Parathyroid adenoma (tissue), 2 donors: Measurements from ENCODE around the gene ZBTB20.

Source experiments
- H2AFZ ChIP-seq: fragments of 300-600 bp; sonication (generic); one replicate; pipeline ENCODE4 v1.7.0; 2017; ENCODE audit warnings: antibody characterized with exemption, mild to moderate bottlenecking
- H3K27ac ChIP-seq: fragments of 300-600 bp; sonication (generic); one replicate; pipeline ENCODE4 v1.7.0; 2017
- H3K27me3 ChIP-seq: fragments of 300-600 bp; sonication (generic); one replicate; pipeline ENCODE4 v1.7.0; 2017; ENCODE audit warnings: low read length; ENCODE audit not compliant: control insufficient read depth, insufficient read depth
- H3K36me3 ChIP-seq: fragments of 300-600 bp; sonication (generic); one replicate; pipeline ENCODE4 v1.7.0; 2017; ENCODE audit warnings: low read length; ENCODE audit not compliant: control insufficient read depth, insufficient read depth
- H3K4me1 ChIP-seq: fragments of 300-600 bp; sonication (generic); one replicate; pipeline ENCODE4 v1.7.0; 2017; ENCODE audit warnings: control low read depth
- H3K4me2 ChIP-seq: fragments of 300-600 bp; sonication (generic); one replicate; pipeline ENCODE4 v1.7.0; 2017; ENCODE audit warnings: low read length
- H3K4me3 ChIP-seq: fragments of 300-600 bp; sonication (generic); one replicate; pipeline ENCODE4 v1.7.0; 2017; ENCODE audit warnings: low read depth, low read length
- H3K79me2 ChIP-seq: fragments of 300-600 bp; sonication (generic); one replicate; pipeline ENCODE4 v1.7.0; 2017; ENCODE audit warnings: control low read depth
- H3K9ac ChIP-seq: fragments of 300-600 bp; sonication (generic); one replicate; pipeline ENCODE4 v1.7.0; 2017; ENCODE audit warnings: mild to moderate bottlenecking
- H3K9me3 ChIP-seq: fragments of 300-600 bp; sonication (generic); one replicate; pipeline ENCODE4 v1.7.0; 2017; ENCODE audit warnings: low read length; ENCODE audit not compliant: control insufficient read depth
- TF ChIP-seq, protein P1 (sequence below): fragments of 300-600 bp; sonication (generic); IDR thresholded peaks from one replicate; pipeline ENCODE4 v1.7.0; 2017; ENCODE audit warnings: antibody characterized with exemption, mild to moderate bottlenecking
- donor health status: primary hyperparathyroidism.

The ZBTB20 gene

DNA sequence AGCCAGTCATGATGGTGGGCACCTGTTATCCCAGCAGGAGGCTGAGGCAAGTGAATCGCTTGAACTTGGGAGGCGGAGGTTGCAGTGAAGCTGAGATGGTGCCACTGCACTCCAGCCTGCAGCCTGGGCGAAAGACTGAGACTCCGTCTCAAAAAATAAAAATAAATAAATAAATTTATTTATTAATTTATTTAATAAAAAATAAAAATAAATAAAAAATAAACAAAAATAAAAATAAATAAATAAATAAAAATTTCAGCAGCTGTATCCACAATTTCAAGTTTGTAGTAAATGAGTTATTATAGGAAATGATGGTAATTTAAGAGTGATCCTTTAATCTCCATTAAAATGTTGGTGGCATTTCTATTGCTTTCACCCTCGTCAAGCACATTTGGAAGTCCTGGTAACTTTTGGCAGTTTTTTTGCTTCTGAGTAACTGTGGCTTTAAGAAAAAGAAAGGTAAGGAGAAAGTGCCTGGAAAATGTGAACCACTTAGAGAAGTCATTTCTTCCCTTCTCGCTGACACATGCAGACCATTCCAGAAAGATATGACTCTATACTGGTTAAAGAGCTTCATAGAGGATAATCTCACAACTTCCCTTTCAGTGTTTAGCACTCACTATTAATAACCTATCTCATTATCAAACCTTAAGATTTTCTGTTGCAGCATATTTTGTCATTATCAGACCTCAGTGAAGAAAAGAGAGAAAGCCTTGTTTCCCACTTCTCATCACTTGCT, 556.6 kb downstream of the ZBTB20 start:
- TF ChIP-seq, protein P1, sequence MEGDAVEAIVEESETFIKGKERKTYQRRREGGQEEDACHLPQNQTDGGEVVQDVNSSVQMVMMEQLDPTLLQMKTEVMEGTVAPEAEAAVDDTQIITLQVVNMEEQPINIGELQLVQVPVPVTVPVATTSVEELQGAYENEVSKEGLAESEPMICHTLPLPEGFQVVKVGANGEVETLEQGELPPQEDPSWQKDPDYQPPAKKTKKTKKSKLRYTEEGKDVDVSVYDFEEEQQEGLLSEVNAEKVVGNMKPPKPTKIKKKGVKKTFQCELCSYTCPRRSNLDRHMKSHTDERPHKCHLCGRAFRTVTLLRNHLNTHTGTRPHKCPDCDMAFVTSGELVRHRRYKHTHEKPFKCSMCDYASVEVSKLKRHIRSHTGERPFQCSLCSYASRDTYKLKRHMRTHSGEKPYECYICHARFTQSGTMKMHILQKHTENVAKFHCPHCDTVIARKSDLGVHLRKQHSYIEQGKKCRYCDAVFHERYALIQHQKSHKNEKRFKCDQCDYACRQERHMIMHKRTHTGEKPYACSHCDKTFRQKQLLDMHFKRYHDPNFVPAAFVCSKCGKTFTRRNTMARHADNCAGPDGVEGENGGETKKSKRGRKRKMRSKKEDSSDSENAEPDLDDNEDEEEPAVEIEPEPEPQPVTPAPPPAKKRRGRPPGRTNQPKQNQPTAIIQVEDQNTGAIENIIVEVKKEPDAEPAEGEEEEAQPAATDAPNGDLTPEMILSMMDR: no peak
- Histone ChIP-seq H3K4me1 (peaks cover under 1% of the 10 kb centered on the region), H3K36me3 (no peaks in the 10 kb centered on the region), H3K4me3 (no peak overlapping the region), H3K9me3 (no peaks in the 10 kb centered on the region), H3K79me2 (no peaks in the 10 kb centered on the region), H2AFZ (no peak overlapping the region), H3K27me3 (no peaks in the 10 kb centered on the region), H3K27ac (no peak overlapping the region), H3K4me2 (no peak overlapping the region), H3K9ac (no peak overlapping the region)

DNA sequence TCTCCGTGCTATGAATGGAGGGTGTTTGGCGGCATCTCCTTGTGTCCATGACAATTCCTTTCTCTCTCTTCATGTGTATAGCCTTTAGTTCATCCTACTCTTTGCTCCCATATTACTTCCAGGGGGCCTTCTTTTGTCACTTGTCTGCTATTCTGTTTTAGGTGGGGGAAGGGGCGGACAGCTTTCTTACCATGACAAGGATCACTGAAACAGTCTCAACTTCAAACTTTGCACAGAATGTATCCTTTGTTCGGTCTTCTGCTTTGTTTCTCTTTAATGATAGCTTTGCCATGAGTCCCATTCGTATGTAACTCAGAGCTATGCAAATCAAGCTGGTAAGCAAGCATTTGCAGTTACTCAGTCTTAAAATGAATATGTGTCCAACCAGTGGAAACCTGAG, 559.1 kb downstream of the ZBTB20 start:
- Histone ChIP-seq H3K27ac (no peak overlapping the region), H3K27me3 (no peaks in the 10 kb centered on the region), H3K4me3 (no peak overlapping the region), H2AFZ (no peak overlapping the region), H3K9ac (no peak overlapping the region), H3K79me2 (no peaks in the 10 kb centered on the region), H3K4me2 (no peak overlapping the region), H3K9me3 (no peaks in the 10 kb centered on the region), H3K4me1 (no peaks in the 10 kb centered on the region), H3K36me3 (no peaks in the 10 kb centered on the region)
- TF ChIP-seq, protein P1: no peak

DNA sequence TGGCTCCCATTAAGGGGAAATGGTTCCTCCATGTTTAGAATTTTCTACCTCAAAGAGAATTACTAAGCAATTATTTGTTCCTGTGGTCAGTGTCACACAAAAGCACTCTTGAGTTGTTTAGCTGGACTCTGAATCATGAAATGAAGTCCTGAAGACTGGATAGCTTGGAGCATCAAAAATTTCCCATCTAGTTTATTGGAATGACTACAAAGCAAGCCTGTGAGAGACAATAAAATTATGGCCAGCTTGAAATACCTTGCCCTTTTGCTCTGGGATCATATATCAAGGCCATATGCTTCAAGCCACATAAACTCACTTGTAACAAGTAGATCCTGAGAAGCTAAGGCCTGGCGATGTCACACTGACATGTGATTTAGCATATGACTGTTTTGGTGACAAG, 561.0 kb downstream of the ZBTB20 start:
- H3K36me3 ChIP-seq: no peaks in the 10 kb centered on the region
- H3K4me2 ChIP-seq: no peak overlapping the region
- H3K9me3 ChIP-seq: no peaks in the 10 kb centered on the region
- H3K27me3 ChIP-seq: no peaks in the 10 kb centered on the region
- TF ChIP-seq, protein P1: no peak
- no peak overlapping the region for H3K4me3 ChIP-seq
- H3K4me1 ChIP-seq: no peaks in the 10 kb centered on the region
- no peak overlapping the region for H3K27ac ChIP-seq
- H2AFZ ChIP-seq: no peak overlapping the region
- H3K79me2 ChIP-seq: no peaks in the 10 kb centered on the region
- H3K9ac ChIP-seq: no peak overlapping the region

DNA sequence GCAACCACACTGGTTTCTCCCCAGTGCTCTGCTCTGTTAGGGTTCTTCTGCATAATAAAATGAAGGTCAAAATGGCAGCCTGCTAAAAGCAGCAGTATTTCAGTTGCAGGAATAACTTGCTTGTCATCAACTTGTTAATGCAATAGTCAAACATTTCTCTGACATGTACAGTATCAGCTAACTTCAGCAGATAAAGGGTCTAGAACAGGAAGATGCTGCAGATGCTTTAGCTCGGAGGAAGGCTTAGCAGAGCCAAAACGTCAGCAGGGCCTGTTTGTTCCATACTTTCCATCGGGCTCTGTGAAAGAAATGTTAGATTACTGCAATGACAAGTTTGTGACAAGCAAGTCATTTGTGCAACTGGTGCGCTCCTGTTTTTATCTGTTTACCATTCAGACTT, 561.4 kb downstream of the ZBTB20 start:
- H2AFZ ChIP-seq: no peak overlapping the region
- H3K9me3 ChIP-seq: no peaks in the 10 kb centered on the region
- H3K9ac ChIP-seq: no peak overlapping the region
- no peaks in the 10 kb centered on the region for H3K36me3 ChIP-seq
- no peaks in the 10 kb centered on the region for H3K79me2 ChIP-seq
- no peak overlapping the region for H3K27ac ChIP-seq
- no peaks in the 10 kb centered on the region for H3K4me1 ChIP-seq
- no peaks in the 10 kb centered on the region for H3K27me3 ChIP-seq
- TF ChIP-seq, protein P1: no peak
- no peak overlapping the region for H3K4me2 ChIP-seq
- no peak overlapping the region for H3K4me3 ChIP-seq
